Right cardiac atrium (tissue), 5 donors: ENCODE data around the gene PPFIBP1. TPM values are rescaled to one million over a fixed set of nuclear protein-coding genes. Genes with fewer than 3 reads are reported as not detected.
"Not testable (repeated sequence)": the region's sequence is repeated elsewhere in the genome, so short reads cannot be mapped to it uniquely, and the experiment has no call there.

Experiments used
- ATAC-seq, 2 donors: fragments of 200-7000 bp; cut with Tn5 transposase; one replicate each; pipeline versions ENCODE4 v1.8.0 to v1.9.1; 2020; ENCODE audit warnings: moderate library complexity in 2 of 2, mild to moderate bottlenecking in 1 of 2
- DNase-seq, 3 donors: peaks; one replicate each; pipeline ENCODE4 v3.0.0-alpha.2; 2020
- H3K27ac ChIP-seq: one replicate; pipeline ENCODE4 v1.5.1; 2013; ENCODE audit warnings: mild to moderate bottlenecking, low read length, control low read depth, moderate library complexity
- H3K27me3 ChIP-seq: one replicate; pipeline ENCODE4 v1.6.1; 2013; ENCODE audit not compliant: control insufficient read depth, insufficient read depth
- H3K4me1 ChIP-seq: one replicate; pipeline ENCODE4 v1.6.1; 2013; ENCODE audit warnings: low read length; ENCODE audit not compliant: control insufficient read depth, insufficient read depth
- H3K4me3 ChIP-seq: one replicate; pipeline ENCODE4 v1.5.1; 2013; ENCODE audit warnings: low read length, control low read depth
- H3K9me3 ChIP-seq: one replicate; pipeline ENCODE4 v1.6.1; 2013; ENCODE audit warnings: low read length; ENCODE audit not compliant: control insufficient read depth
- WGBS: extraction: QIAGEN DNeasy Blood & Tissue Kit; methylation state at CpG from one replicate; pipeline ENCODE4 v1.1.7; 2013; 5-methylcytosine and 5-hydroxymethylcytosine counted together
- intact Hi-C, 4 donors: fragments of 100-400 bp; cut with DNase I; formaldehyde crosslinking; loops; one replicate each; pipeline versions ENCODE4 v1.11.0 to v1.14.0; 2022 to 2023
- polyA plus RNA-seq: library from polyadenylated mRNA; stranded (reverse); fragments of 200-250 nt; gene quantifications from one replicate; pipeline ENCODE4 v1.2.3, GENCODE V29; 2013
- total RNA-seq, 4 donors: library from RNA; stranded (reverse); fragmentation: NEBNext Ultra II Directional; extraction: Animal tissue kit (Norgen Biotek cat#: 25700); gene quantifications; one replicate each; pipeline ENCODE4 v1.2.1, GENCODE V29; 2021
- donor health status: healthy with polysubstance abuse.
- donor health status: DM: no; HTN: yes; CAD: no.
- donor health status: DM: no; HTN: no; CAD: no.
- donor health status: DM: no; HTN: yes; CAD: no; lungs with severe emphysema.
- donor health status: DM: yes; HTN: yes; CAD: no.

Gene PPFIBP1
- total and polyA plus RNA-seq, 5 donors: 26.4 to 176 (median 88.7) TPM

DNA sequence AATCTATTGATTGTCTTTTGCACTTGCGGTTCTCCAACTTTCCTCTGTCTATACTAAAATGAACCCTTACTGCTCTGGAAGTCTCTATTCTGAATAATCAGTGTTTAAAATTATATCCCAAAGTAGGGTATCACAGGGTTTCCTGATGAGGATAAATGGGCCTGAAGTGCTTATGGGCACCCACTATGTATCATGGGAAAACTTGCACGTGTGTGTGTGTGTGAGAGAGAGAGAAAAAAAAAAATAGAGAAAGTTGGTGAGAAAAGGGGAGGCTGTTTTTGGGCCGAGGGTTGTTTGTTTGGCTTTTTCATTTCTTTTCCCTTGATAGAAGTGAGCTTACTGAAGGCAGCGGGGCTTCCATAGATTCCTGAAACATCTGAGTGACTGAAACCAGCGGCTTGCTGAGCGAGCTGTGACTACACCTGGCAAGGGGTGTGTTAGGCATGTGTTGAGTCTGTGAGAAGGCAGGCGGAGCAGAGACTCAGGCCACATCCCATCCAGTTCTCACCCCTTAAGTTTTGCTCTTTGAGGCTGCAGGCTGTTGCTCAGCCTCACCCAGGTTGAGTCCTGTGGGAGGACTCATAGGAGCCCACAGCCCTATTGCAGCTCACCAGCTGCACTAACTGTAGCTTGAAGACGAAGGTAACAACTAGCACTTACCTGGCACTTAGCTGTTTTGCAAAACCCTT, 17.2 kb downstream of the PPFIBP1 start:
- peak in 1 of 2 donors; percentile 20 for ATAC-seq
- WGBS: 88% methylated on average over 8 of the region's 8 CpGs
- no peaks in the 10 kb centered on the region for H3K27me3 ChIP-seq
- intact Hi-C loops: loop anchor here in 1 of 4 donors (10.0 kb wide), 1 partner anchor 94 kb away; no protein-coding TSS in a partner anchor
- H3K4me1 ChIP-seq: peaks cover 26% of the 10 kb centered on the region
- H3K4me3 ChIP-seq: no peak overlapping the region
- peak in 1 of 3 donors; percentile 26 for DNase-seq
- H3K27ac ChIP-seq: no peak overlapping the region
- H3K9me3 ChIP-seq: no peaks in the 10 kb centered on the region

DNA sequence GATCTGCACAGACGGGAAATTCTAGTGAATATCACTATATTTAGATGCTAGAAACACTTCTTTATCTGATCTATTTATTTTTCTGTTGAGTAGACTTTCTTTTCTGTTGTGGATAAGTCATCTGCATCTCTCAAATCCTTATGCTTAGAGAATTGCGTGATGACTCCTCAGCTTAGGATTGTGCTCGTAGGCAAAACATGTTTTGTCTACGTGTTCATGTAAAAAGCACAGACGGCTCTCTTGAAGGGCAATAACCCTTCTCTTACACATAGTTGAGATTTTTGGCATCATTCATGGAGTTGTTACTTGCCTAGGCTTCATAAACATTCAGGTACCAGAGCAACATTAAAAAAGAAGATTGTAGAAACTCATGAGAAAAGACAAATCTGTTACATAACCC, 18.6 kb downstream of the PPFIBP1 start:
- WGBS: 51% methylated on average over 5 of the region's 5 CpGs

DNA sequence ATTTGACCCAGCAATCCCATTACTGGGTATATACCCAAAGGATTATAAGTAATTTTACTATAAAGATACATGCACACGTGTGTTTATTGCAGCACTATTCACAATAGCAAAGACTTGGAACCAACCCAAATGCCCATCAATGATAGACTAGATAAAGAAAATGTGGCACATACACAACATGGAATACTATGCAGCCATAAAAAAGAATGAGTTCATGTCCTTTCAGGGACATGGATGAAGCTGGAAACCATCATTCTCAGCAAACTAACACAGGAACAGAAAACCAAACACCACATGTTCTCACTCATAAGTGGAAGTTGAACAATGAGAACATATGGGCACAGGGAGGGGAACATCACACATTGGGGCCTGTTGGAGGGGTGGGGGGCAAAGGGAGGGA, 20.9 kb downstream of the PPFIBP1 start:
- DNase-seq: not testable (repeated sequence)

More for the DNA sequence above, 18.6 kb downstream of the PPFIBP1 start:
- Histone ChIP-seq H3K27ac (no peak overlapping the region), H3K4me1 (peaks cover 27% of the 10 kb centered on the region), H3K4me3 (no peak overlapping the region), H3K27me3 (no peaks in the 10 kb centered on the region), H3K9me3 (no peaks in the 10 kb centered on the region)
- DNase-seq (no peak), ATAC-seq (no peak)
- intact Hi-C loops: loop anchor here in 1 of 4 donors (10.0 kb wide), 1 partner anchor 92 kb away; no protein-coding TSS in a partner anchor

DNA sequence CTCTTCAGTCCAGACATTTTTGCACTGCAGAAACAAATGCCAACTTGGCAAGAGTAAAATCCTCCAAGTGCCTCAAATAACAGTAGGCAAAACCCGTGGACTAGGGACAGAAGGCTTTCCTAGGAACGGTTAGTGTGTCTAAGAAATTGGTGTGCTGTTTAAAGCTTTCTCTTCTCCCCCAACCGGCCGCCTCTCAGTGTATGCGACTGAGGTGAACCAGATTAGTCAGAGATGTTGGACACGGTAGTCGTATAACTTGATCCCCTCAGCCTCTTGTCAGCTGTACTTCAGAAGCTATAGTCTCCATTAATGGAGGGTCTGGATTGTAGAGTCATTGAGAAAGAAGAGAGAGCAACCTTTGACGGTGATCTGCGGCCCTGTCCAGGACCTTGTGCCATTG, 21.7 kb downstream of the PPFIBP1 start:
- peak overlapping the region; percentile 45 for H3K27ac ChIP-seq
- H3K4me1 ChIP-seq: peaks cover 20% of the 10 kb centered on the region
- H3K27me3 ChIP-seq: no peaks in the 10 kb centered on the region
- ATAC-seq: no peak
- 67% methylated on average over 9 of the region's 9 CpGs for WGBS
- H3K9me3 ChIP-seq: no peaks in the 10 kb centered on the region
- no peak for DNase-seq
- no peak overlapping the region for H3K4me3 ChIP-seq
- intact Hi-C loops: loop anchor here in 1 of 4 donors (10.0 kb wide), 1 partner anchor 89 kb away; no protein-coding TSS in a partner anchor

More for the DNA sequence above, 20.9 kb downstream of the PPFIBP1 start:
- WGBS: 95% methylated on average over 1 of the region's 1 CpG
- H3K27ac ChIP-seq, H3K27me3 ChIP-seq, H3K9me3 ChIP-seq, H3K4me3 ChIP-seq, ATAC-seq: not testable (repeated sequence)
- H3K4me1 ChIP-seq: peaks cover 20% of the 10 kb centered on the region
- intact Hi-C loops: loop anchor here in 1 of 4 donors (10.0 kb wide), 1 partner anchor 90 kb away; no protein-coding TSS in a partner anchor

DNA sequence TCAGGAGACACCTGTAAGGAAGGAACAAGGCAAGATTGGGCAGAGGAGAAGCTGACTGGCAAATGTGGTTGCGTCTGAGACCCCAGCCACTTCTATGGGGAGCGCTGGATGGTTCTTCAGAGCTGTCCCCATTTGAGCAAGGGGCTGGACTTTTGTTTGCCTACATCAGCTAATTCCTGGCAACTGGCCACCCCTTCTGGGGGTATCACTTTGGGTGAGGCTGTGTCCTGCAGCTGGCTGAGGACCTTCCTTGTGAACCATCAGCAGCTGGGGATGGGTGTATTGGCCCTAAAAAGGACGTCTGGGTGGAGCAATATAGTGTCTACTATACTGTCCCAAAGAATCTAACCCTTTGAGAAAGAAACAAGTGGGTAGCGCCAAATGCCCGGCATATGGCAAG, 23.6 kb downstream of the PPFIBP1 start:
- no peaks in the 10 kb centered on the region for H3K27me3 ChIP-seq
- intact Hi-C loops: loop anchor here in 1 of 4 donors (10.0 kb wide), 1 partner anchor 87 kb away; no protein-coding TSS in a partner anchor
- H3K27ac ChIP-seq: no peak overlapping the region
- peaks cover 19% of the 10 kb centered on the region for H3K4me1 ChIP-seq
- 94% methylated on average over 5 of the region's 5 CpGs for WGBS
- H3K9me3 ChIP-seq: no peaks in the 10 kb centered on the region
- ATAC-seq (no peak), DNase-seq (peak in 1 of 3 donors; percentile 57)
- H3K4me3 ChIP-seq: no peak overlapping the region

DNA sequence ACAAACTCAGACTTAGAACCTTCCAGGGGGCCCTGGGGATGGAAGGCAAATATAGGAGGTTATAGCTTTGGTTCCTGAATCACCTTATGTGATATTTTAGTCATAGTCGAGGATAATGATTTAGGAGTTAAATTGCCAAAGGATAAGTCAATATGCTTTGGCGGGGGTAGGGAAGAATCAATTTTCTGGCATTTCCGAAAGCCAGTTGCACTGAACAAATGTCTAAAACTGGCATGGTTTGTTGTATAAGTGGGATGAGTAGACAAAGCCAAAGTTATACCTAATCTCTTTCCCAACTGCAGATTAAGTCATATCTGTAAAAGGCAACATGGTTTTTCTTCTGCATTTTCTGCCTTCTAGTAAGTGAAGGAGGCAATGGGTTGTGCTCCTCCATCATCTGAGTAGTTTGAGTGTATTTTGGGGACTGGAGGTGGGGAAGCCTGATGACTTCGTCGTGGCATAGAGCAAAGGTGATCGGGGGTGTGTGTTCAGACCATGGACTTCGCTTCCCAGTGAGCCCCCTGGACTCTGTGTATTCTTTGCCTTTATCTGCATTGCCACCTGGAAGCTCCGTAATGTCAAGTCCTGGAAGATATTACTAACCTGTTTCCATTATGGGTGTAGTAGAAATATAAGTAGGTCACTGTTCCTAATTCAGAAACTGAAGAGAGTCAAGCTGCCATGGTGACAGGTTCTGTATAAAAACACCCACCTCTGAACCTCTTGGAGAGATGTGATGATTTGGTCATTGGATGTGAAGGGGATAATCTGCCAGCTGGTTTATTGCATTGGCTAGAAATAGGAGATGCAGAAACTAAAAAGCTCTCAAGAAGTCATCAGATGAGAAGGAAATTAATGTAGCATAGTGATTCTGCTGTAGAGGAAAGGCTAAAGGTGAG, 24.5 kb downstream of the PPFIBP1 start:
- Histone ChIP-seq H3K27me3 (no peaks in the 10 kb centered on the region), H3K9me3 (no peaks in the 10 kb centered on the region), H3K27ac (peak overlapping the region; percentile 88), H3K4me3 (no peak overlapping the region), H3K4me1 (peaks cover 25% of the 10 kb centered on the region)
- WGBS: 89% methylated on average over 8 of the region's 8 CpGs
- ATAC-seq: no peak
- DNase-seq: no peak
- intact Hi-C loops: loop anchor here in 1 of 4 donors (10.0 kb wide), 1 partner anchor 86 kb away; no protein-coding TSS in a partner anchor

DNA sequence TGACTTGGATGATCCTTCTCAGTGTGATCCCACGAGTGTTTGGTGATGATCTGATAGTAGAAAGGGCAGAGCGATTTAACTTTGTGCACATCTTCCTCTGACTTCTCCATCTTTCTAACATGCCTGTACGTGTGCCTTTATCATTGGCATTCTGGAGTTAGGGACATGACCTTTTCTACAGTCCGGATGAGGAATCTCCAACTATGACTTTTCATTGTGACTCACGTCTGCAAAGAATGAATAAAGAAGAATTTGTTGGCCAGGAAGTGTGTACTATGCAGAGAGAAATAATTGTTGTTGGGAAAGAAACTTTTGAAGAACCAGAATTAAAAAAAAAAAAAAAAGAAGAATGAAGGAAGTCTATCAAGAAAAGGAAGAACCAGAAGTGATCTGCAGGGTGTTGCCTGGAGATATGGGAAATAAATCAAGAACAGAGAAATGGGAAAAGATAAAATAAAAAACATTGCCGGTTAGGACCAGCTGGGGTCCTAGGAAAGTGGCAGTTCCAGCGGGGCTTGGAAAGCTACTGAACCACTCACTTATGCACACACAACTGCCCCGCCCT, 25.3 kb downstream of the PPFIBP1 start:
- no peak for DNase-seq
- intact Hi-C loops: loop anchor here in 1 of 4 donors (10.0 kb wide), 1 partner anchor 85 kb away; no protein-coding TSS in a partner anchor
- Histone ChIP-seq H3K27me3 (no peaks in the 10 kb centered on the region), H3K4me1 (peaks cover 27% of the 10 kb centered on the region), H3K4me3 (no peak overlapping the region), H3K27ac (peak overlapping the region; percentile 98), H3K9me3 (no peaks in the 10 kb centered on the region)
- WGBS: 12% methylated on average over 8 of the region's 8 CpGs
- peak; percentile 58 to 83 for ATAC-seq

DNA sequence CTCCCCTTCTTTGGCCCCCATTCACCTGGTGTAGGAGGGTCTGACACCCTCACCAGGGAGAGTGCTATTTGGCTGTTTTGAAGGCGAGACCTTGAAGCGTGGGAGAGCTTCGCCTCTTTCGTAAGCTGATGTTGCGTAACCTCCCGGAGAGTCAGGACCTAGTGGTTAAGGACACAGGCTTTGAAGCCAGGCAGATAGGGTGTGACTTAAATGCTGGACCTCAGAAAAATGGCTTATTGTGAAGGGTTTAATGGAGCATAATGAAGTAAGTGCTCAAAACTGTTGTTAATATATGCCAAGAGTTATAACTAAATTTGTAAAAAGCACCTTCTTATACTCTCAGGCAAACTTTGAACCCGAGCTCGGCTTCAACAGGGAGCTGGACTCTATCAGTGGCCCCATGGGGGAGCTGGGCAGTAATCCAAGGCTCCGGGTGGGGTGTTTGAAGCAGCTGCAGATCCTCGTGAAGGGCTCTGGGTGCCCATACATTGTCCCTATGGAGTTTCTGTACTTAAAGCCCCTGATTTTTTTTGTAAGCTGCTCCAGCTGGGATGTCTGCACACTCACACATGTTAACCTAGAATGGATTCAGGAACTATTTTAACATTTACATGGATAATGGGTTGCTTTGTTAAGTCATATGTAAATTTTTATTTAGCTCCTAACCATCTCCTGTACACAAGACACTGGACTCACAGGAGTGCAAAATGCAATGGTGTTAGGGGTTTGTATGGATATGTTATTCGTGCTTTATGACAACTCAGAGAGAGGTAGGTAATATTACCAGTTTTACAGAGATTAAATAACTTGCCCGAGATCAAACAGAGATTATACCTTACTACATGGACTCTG, 26.0 kb downstream of the PPFIBP1 start:
- WGBS: 16% methylated on average over 12 of the region's 12 CpGs
- Histone ChIP-seq H3K27ac (peak overlapping the region; percentile 98), H3K4me1 (peaks cover 30% of the 10 kb centered on the region), H3K4me3 (no peak overlapping the region), H3K27me3 (no peaks in the 10 kb centered on the region), H3K9me3 (no peaks in the 10 kb centered on the region)
- DNase-seq: peak; percentile 86 to 90 (median 90)
- intact Hi-C loops: loop anchor here in 1 of 4 donors (10.0 kb wide), 1 partner anchor 85 kb away; no protein-coding TSS in a partner anchor
- peak; percentile 92 to 93 for ATAC-seq

DNA sequence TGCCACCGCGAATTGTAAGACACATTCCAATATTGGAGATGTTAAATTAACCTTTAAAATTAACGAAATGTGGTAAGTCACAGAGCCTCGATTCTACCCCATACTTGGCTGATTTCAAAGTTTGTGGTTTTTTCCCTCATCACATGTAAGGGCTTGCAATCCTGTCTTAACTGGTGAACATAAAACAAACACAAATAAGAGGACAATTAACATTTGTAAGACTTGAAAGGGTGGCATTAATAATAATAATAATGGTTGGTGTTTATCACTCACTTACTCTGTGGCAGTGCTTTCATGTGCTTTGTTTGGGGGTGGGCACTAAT, 26.6 kb downstream of the PPFIBP1 start:
- Histone ChIP-seq H3K4me1 (peaks cover 26% of the 10 kb centered on the region), H3K27ac (no peak overlapping the region), H3K9me3 (no peaks in the 10 kb centered on the region), H3K27me3 (no peaks in the 10 kb centered on the region), H3K4me3 (no peak overlapping the region)
- ATAC-seq: no peak
- WGBS: 78% methylated on average over 4 of the region's 4 CpGs
- intact Hi-C loops: no loop called here
- no peak for DNase-seq
